Measurements from ENCODE around the gene PDCD11.
"Not testable (repeated sequence)": the region's sequence is repeated elsewhere in the genome, so short reads cannot be mapped to it uniquely, and the experiment has no call there.

The PDCD11 gene

DNA sequence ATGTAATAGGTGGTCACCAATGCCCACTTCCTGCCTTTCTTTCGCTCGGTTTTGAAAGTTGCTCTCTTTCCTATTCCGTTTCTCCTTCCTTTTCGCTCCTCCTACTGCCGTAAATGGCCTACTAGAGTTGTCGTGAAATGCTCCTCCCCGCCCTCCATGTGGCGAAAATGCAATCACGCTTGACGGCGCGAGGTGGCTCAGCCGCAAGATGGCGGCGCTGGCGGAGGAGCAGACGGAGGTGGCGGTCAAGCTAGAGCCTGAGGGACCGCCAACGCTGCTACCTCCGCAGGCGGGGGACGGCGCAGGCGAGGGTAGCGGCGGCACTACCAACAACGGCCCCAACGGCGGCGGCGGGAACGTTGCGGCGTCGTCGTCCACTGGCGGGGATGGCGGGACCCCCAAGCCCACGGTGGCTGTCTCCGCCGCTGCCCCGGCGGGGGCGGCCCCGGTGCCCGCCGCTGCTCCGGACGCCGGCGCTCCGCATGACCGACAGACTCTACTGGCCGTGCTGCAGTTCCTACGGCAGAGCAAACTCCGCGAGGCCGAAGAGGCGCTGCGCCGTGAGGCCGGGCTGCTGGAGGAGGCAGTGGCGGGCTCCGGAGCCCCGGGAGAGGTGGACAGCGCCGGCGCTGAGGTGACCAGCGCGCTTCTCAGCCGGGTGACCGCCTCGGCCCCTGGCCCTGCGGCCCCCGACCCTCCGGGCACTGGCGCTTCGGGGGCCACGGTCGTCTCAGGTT lies 28.5 kb upstream of the PDCD11 start, which contains the start of gene TAF5:
Gene TAF5 (plus strand): TSS at position 195 of the 737 bp plus-strand sequence. CDS start 14 bp downstream, at position 209.
- H3K9ac ChIP-seq (ENCODE audit: low read depth, low read length), result peak within 1 kb of the TSS; percentile 81
- H3K36me3 ChIP-seq (ENCODE audit: insufficient read depth, low read length), result no peaks in the 10 kb centered on the region
- no peaks in the 10 kb centered on the region for H3K27me3 ChIP-seq (ENCODE audit: control insufficient read depth, insufficient read depth, low read length)
- no peaks in the 10 kb centered on the region for H3K9me3 ChIP-seq (replicated peaks; ENCODE audit: low read length)
- peak within 1 kb of the TSS; percentile 85 for H3K4me2 ChIP-seq (ENCODE audit: low read length)
- peaks cover 3% of the 10 kb centered on the region for H3K4me1 ChIP-seq (ENCODE audit: control insufficient read depth, insufficient read depth, low read length)
- peak within 1 kb of the TSS; percentile 87 for H3K4me3 ChIP-seq (ENCODE audit: low read length)

DNA sequence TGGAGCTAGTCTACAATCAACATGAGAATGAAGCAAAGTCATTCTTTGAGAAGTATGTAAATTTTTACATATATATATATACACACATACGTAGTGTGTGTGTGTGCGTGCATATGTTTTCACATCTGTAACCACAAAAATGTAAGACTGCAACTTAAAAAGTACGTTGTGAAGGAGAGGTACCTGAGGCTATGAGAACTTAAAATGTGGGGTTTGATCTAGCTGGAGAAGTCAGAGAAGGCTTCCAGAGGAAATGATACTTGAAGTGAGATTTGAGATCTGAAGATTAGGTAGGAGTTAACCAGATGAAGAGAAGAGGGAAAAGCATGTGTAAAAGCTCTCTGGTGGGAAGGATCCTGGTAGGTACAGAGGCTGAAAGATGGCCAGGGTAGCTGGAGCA lies 22.9 kb upstream of the PDCD11 start:
- no peak overlapping the region for H3K9ac ChIP-seq (ENCODE audit: low read depth, low read length)
- H3K4me1 ChIP-seq (ENCODE audit: control insufficient read depth, insufficient read depth, low read length), result no peaks in the 10 kb centered on the region
- no peaks in the 10 kb centered on the region for H3K9me3 ChIP-seq (replicated peaks; ENCODE audit: low read length)
- peaks cover 14% of the 10 kb centered on the region for H3K36me3 ChIP-seq (ENCODE audit: insufficient read depth, low read length)
- H3K27me3 ChIP-seq (ENCODE audit: control insufficient read depth, insufficient read depth, low read length), result no peaks in the 10 kb centered on the region
- no peak overlapping the region for H3K4me2 ChIP-seq (ENCODE audit: low read length)
- no peak overlapping the region for H3K4me3 ChIP-seq (ENCODE audit: low read length)

DNA sequence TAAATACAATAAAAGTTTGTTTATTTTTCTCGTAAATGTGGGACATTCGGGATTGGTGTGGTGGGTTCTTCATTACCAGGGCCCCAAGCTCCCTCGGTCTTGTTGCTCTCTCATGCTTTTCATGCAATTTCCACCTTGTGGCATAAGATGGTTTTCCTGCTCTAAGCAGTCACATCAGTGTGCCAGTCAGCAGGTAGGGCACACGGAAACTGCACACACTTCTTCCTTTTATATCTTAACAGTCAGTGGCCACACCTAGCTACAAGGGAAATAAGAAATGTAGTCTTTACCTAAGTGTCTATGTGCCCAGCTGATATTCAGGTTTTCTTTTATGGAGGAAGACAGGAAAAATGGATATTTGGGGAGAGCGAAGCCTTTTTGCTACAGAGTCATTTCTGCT lies 22.2 kb upstream of the PDCD11 start:
- H3K4me1 ChIP-seq (ENCODE audit: control insufficient read depth, insufficient read depth, low read length), result no peaks in the 10 kb centered on the region
- peaks cover 14% of the 10 kb centered on the region for H3K36me3 ChIP-seq (ENCODE audit: insufficient read depth, low read length)
- no peak overlapping the region for H3K9ac ChIP-seq (ENCODE audit: low read depth, low read length)
- no peaks in the 10 kb centered on the region for H3K27me3 ChIP-seq (ENCODE audit: control insufficient read depth, insufficient read depth, low read length)
- no peak overlapping the region for H3K4me3 ChIP-seq (ENCODE audit: low read length)
- H3K9me3 ChIP-seq (replicated peaks; ENCODE audit: low read length), result no peaks in the 10 kb centered on the region
- no peak overlapping the region for H3K4me2 ChIP-seq (ENCODE audit: low read length)

DNA sequence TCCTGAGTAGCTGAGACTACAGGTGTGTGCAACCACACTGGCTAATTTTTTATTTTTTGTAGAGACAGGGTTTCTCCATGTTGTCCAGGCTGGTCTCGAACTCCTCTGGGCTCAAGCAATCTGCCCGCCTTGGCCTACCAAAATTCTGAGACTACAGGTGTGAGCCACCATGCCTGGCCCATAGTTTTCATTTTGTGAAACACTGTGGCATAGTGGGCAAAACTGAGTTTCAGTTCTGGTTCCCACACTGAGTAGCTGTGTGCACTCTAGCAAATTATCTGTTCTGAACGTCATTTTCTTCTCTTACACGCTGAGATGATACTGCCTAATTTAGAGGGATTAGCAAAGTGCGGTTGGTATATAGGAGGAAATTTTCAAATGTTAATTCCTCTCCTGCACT lies 13.7 kb upstream of the PDCD11 start:
- Histone ChIP-seq H3K4me2 (ENCODE audit: low read length) (no peak overlapping the region), H3K9me3 (replicated peaks; ENCODE audit: low read length) (no peaks in the 10 kb centered on the region), H3K9ac (ENCODE audit: low read depth, low read length) (no peak overlapping the region), H3K4me1 (ENCODE audit: control insufficient read depth, insufficient read depth, low read length) (no peaks in the 10 kb centered on the region), H3K36me3 (ENCODE audit: insufficient read depth, low read length) (peaks cover 19% of the 10 kb centered on the region), H3K27me3 (ENCODE audit: control insufficient read depth, insufficient read depth, low read length) (no peaks in the 10 kb centered on the region), H3K4me3 (ENCODE audit: low read length) (no peak overlapping the region)

DNA sequence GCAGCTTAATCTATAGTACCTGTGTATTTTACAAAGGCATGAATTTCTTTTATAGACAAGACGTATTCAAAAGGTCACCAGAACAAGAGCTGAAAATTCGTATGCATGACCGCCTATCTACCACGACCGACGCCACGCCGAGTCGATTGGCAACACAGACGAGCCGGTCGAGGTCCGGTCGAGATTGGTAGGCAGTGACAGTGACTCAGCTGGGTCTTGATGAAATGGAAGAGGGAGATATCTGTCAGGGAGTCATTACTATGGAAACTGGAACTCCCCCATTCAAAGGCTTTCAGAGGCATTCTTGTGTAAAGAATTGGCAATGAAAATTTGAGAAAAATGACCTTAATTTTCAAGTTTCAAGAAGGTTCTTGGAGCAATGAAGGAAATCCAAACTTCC lies 2.2 kb upstream of the PDCD11 start:
- no peaks in the 10 kb centered on the region for H3K9me3 ChIP-seq (replicated peaks; ENCODE audit: low read length)
- H3K36me3 ChIP-seq (ENCODE audit: insufficient read depth, low read length), result peaks cover 45% of the 10 kb centered on the region
- no peaks in the 10 kb centered on the region for H3K27me3 ChIP-seq (ENCODE audit: control insufficient read depth, insufficient read depth, low read length)
- H3K4me2 ChIP-seq (ENCODE audit: low read length), result peak overlapping the region; percentile 5
- no peak overlapping the region for H3K9ac ChIP-seq (ENCODE audit: low read depth, low read length)
- peaks cover 21% of the 10 kb centered on the region for H3K4me1 ChIP-seq (ENCODE audit: control insufficient read depth, insufficient read depth, low read length)
- H3K4me3 ChIP-seq (ENCODE audit: low read length), result no peak overlapping the region

DNA sequence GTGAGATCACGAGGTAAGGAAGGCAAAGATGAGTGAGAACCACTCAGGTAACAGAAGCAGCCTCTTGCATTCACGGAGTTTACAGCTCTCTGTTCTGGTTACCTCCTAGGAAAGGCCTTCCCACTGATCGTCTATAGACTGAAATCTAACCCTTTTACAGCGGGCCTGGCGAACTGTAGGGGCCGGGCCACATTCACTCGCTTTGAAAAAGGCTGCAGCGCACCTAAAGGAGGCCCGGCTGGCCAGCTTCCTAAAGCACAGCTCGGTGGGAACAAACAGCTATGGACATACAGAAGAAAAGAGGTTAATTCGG lies 716 bp upstream of the PDCD11 start:
- Histone ChIP-seq H3K36me3 (ENCODE audit: insufficient read depth, low read length) (peaks cover 50% of the 10 kb centered on the region), H3K4me1 (ENCODE audit: control insufficient read depth, insufficient read depth, low read length) (peaks cover 21% of the 10 kb centered on the region), H3K9ac (ENCODE audit: low read depth, low read length) (peak overlapping the region; percentile 98), H3K4me3 (ENCODE audit: low read length) (peak overlapping the region; percentile 98), H3K9me3 (replicated peaks; ENCODE audit: low read length) (no peaks in the 10 kb centered on the region), H3K27me3 (ENCODE audit: control insufficient read depth, insufficient read depth, low read length) (no peaks in the 10 kb centered on the region), H3K4me2 (ENCODE audit: low read length) (peak overlapping the region; percentile 99)

DNA sequence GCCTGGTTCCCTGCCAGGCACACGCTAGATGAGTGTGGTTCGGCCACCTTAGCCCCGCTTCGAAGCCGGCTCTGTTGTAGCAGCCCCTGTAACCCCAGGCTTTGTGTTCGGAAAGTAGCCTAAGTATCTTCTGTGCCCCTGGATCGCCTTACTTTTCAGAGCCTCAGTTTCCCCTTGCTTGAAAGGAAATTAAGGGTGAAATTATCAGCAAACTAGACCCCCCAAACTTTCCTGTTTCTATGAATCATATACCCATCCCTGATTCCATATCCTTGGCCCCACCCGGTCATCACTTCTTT lies 312 bp downstream of the PDCD11 start:
- peak overlapping the region; percentile 92 for H3K4me2 ChIP-seq (ENCODE audit: low read length)
- H3K36me3 ChIP-seq (ENCODE audit: insufficient read depth, low read length), result peaks cover 46% of the 10 kb centered on the region
- H3K27me3 ChIP-seq (ENCODE audit: control insufficient read depth, insufficient read depth, low read length), result no peaks in the 10 kb centered on the region
- H3K4me3 ChIP-seq (ENCODE audit: low read length), result peak overlapping the region; percentile 98
- H3K9ac ChIP-seq (ENCODE audit: low read depth, low read length), result peak overlapping the region; percentile 98
- no peaks in the 10 kb centered on the region for H3K9me3 ChIP-seq (replicated peaks; ENCODE audit: low read length)
- H3K4me1 ChIP-seq (ENCODE audit: control insufficient read depth, insufficient read depth, low read length), result peaks cover 21% of the 10 kb centered on the region

DNA sequence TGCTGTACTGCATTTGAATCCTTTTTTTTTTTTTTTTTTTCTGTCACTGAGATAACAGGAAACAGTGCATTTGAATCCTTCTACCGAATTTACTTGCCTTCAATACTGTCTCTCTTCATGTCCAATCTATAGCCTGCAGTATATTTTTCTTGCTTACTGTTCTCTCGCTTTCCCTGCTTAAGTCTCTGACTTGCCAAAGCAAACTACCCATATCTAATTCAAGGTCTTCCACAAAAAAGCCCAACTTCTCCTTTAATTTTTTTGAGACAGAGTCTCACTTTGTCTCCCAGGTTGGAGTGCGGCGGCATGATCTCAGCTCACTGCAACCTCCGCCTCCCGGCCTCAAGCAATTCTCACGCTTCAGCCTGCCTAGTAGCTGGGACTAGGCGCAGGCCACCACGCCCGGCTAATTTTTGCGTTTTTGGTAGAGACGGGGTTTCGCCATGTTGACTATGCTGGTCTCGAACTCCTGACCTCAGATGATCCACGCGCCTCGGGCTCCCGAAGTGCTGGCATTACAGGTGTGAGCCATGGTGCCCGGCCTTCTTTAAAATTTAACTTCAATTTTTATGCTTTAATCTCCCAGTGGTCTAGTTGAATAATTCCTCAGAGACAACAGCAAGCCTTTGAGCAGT lies 882 bp downstream of the PDCD11 start:
- peak overlapping the region; percentile 92 for H3K4me2 ChIP-seq (ENCODE audit: low read length)
- H3K4me3 ChIP-seq (ENCODE audit: low read length), result peak overlapping the region; percentile 98
- H3K27me3 ChIP-seq (ENCODE audit: control insufficient read depth, insufficient read depth, low read length), result no peaks in the 10 kb centered on the region
- no peaks in the 10 kb centered on the region for H3K9me3 ChIP-seq (replicated peaks; ENCODE audit: low read length)
- H3K36me3 ChIP-seq (ENCODE audit: insufficient read depth, low read length), result peaks cover 50% of the 10 kb centered on the region
- peak overlapping the region; percentile 98 for H3K9ac ChIP-seq (ENCODE audit: low read depth, low read length)
- H3K4me1 ChIP-seq (ENCODE audit: control insufficient read depth, insufficient read depth, low read length), result peaks cover 21% of the 10 kb centered on the region

DNA sequence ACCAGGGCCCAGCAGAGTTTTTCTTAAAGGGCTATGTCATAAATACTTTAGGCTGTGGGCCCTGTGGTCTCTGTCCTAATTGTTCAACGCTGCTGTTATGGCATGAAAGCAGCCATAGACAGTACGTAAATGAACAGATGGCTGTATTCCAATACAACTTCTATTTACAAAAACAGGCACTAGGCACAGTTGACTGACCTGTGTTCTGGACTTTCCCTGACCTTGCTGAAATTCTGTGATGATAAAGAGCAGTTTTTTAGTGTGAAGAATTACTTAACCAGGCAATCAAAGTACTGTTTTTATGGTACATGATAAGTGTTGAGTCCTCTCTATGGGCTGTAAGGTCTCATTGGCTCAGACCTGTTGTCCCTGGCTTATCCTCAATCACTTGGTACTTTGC lies 17.1 kb downstream of the PDCD11 start:
- Histone ChIP-seq H3K9me3 (replicated peaks; ENCODE audit: low read length) (no peaks in the 10 kb centered on the region), H3K4me1 (ENCODE audit: control insufficient read depth, insufficient read depth, low read length) (no peaks in the 10 kb centered on the region), H3K36me3 (ENCODE audit: insufficient read depth, low read length) (peaks cover 80% of the 10 kb centered on the region), H3K9ac (ENCODE audit: low read depth, low read length) (no peak overlapping the region), H3K4me2 (ENCODE audit: low read length) (no peak overlapping the region), H3K4me3 (ENCODE audit: low read length) (no peak overlapping the region), H3K27me3 (ENCODE audit: control insufficient read depth, insufficient read depth, low read length) (no peaks in the 10 kb centered on the region)

DNA sequence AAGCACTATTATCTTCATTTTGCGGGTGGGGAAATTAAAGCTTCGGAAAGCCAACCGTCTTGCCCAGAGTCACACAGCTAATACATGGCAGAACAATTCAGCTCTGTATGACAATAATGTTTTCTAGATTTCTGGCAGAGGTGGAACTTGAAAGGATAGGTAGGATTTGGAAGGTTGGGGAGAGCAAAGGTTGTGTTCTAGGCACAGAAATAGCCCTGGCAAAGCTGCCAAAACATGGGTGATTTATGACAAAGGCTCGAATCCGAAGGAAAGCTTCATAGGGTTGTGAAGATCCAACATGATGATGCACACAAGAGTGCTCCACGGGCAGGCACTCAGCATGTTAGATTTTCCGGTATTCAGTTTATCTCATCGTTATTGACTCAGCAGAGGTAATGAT lies 19.2 kb downstream of the PDCD11 start:
- Histone ChIP-seq H3K4me3 (ENCODE audit: low read length) (no peak overlapping the region), H3K9ac (ENCODE audit: low read depth, low read length) (no peak overlapping the region), H3K4me2 (ENCODE audit: low read length) (no peak overlapping the region), H3K4me1 (ENCODE audit: control insufficient read depth, insufficient read depth, low read length) (no peaks in the 10 kb centered on the region), H3K36me3 (ENCODE audit: insufficient read depth, low read length) (peaks cover 87% of the 10 kb centered on the region), H3K27me3 (ENCODE audit: control insufficient read depth, insufficient read depth, low read length) (no peaks in the 10 kb centered on the region), H3K9me3 (replicated peaks; ENCODE audit: low read length) (no peaks in the 10 kb centered on the region)

DNA sequence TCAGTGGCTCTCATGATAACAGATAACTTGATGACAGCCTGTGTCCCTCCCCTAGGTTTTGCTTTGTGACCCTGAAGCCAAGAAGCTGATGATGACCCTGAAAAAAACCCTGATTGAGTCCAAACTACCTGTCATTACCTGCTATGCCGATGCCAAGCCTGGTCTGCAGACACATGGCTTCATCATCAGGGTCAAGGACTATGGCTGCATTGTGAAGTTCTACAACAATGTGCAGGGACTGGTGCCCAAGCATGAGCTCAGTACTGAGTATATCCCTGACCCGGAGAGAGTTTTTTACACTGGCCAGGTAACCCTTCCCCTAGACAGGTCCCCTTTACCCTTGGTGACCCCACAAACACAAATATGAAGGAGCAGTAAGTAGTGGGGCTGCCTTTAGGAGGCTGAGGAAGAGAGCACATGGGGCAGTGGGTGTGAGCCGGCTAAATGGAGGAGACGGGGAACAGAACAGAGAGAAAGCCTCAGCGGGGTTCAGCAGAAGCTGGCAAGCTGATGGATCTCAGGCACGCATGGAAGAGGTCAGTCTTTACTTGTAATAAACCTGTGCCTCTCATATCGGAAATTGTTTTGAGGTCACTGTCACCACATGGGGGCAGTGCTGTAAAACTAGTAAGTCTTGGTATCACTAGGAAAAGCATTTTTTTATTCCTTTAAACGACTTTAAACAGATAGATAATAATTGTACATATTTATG lies 20.2 kb downstream of the PDCD11 start:
- peaks cover 87% of the 10 kb centered on the region for H3K36me3 ChIP-seq (ENCODE audit: insufficient read depth, low read length)
- H3K4me2 ChIP-seq (ENCODE audit: low read length), result no peak overlapping the region
- no peak overlapping the region for H3K9ac ChIP-seq (ENCODE audit: low read depth, low read length)
- no peak overlapping the region for H3K4me3 ChIP-seq (ENCODE audit: low read length)
- no peaks in the 10 kb centered on the region for H3K4me1 ChIP-seq (ENCODE audit: control insufficient read depth, insufficient read depth, low read length)
- H3K9me3 ChIP-seq (replicated peaks; ENCODE audit: low read length), result no peaks in the 10 kb centered on the region
- no peaks in the 10 kb centered on the region for H3K27me3 ChIP-seq (ENCODE audit: control insufficient read depth, insufficient read depth, low read length)

DNA sequence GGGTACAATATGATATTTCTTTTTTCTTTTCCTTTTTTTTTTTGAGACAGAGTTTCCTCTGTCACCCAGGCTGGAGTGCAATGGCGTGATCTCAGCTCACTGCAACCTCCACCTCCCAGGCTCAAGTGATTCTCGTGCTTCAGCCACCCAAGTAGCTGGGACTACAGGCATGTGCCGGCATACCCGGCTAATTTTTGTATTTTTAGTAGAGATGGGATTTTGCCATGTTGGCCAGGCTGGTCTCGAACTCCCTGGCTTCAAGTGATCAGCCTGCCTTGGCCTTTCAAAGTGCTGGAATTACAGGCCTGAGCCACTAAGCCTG lies 20.7 kb downstream of the PDCD11 start:
- H3K4me1 ChIP-seq (ENCODE audit: control insufficient read depth, insufficient read depth, low read length); H3K9ac ChIP-seq (ENCODE audit: low read depth, low read length); H3K4me3 ChIP-seq (ENCODE audit: low read length); H3K4me2 ChIP-seq (ENCODE audit: low read length); H3K27me3 ChIP-seq (ENCODE audit: control insufficient read depth, insufficient read depth, low read length); H3K9me3 ChIP-seq (replicated peaks; ENCODE audit: low read length): not testable (repeated sequence)
- peaks cover 87% of the 10 kb centered on the region for H3K36me3 ChIP-seq (ENCODE audit: insufficient read depth, low read length)
